Prostate gland (tissue), 2 donors: ENCODE data around the gene ACOX3. TPM values are rescaled to one million over a fixed set of nuclear protein-coding genes. Genes with fewer than 3 reads are reported as not detected.

ENCODE experiments used
- DNase-seq: peaks from one replicate; pipeline ENCODE4 v3.0.0-alpha.2; 2019; ENCODE audit warnings: low spot score
- H3K27ac ChIP-seq, 2 donors: fragments of 200-600 bp; sonication (generic); 2 replicates each; pipeline ENCODE4 v1.5.1; 2017 to 2019
- H3K27me3 ChIP-seq: fragments of 200-600 bp; sonication (generic); replicated peaks from 2 replicates; pipeline ENCODE4 v1.5.1; 2019; ENCODE audit not compliant: insufficient read depth
- H3K36me3 ChIP-seq, 2 donors: fragments of 200-600 bp; sonication (generic); 1 replicate in 1 of 2; 2 replicates in 1 of 2; pipeline versions ENCODE4 v1.5.1 to v1.8.1; 2017 to 2019
- H3K4me1 ChIP-seq: fragments of 200-600 bp; sonication (generic); replicated peaks from 2 replicates; pipeline ENCODE4 v1.5.1; 2019
- H3K4me3 ChIP-seq, 2 donors: fragments of 200-600 bp; sonication (generic); 2 replicates each; pipeline ENCODE4 v1.5.1; 2017 to 2019
- H3K9me3 ChIP-seq: fragments of 200-600 bp; sonication (generic); 2 replicates; pipeline ENCODE4 v1.5.1; 2017
- POLR2A ChIP-seq: fragments of 450-650 bp; IDR thresholded peaks from one replicate; pipeline ENCODE4 v1.6.1; 2016; ENCODE audit warnings: antibody characterized with exemption, mild to moderate bottlenecking
- POLR2AphosphoS5 ChIP-seq: sonication (generic); formaldehyde crosslinking; IDR thresholded peaks from one replicate; pipeline ENCODE4 v1.6.1; 2017; ENCODE audit warnings: antibody characterized with exemption
- WGBS: methylation state at CpG from one replicate; pipeline ENCODE4 v1.1.5; 2018; 5-methylcytosine and 5-hydroxymethylcytosine counted together
- intact Hi-C: fragments of 100-400 bp; cut with DNase I; formaldehyde crosslinking; loops from one replicate; pipeline ENCODE4 v1.14.2; 2022
- total RNA-seq, 2 donors: library from RNA; depleted of rRNA; stranded (reverse); fragments of >200 nt; gene quantifications; one replicate each; pipeline ENCODE4 v1.1.0, GENCODE V29; 2016
- TF ChIP-seq, protein P1 (sequence below), 4 experiments: fragments of 200-600 bp in 2 of 4; fragments of 450-650 bp in 2 of 4; sonication (generic) in 2 of 4; IDR thresholded peaks; 1 replicate in 3 of 4; 2 replicates in 1 of 4; pipeline ENCODE4 v1.5.1; 2016 to 2019; ENCODE audit warnings: antibody characterized with exemption in 4 of 4, mild to moderate bottlenecking in 2 of 4, moderate library complexity in 2 of 4

The ACOX3 gene
- total RNA-seq, 2 donors from 2014 or later: 65.7 to 75.4 TPM

GRCh38 chr4:8391972-8392371, 48.6 kb downstream of the ACOX3 start:
- peaks cover 7 to 20% of the 10 kb centered on the region in 2 donors for H3K36me3 ChIP-seq
- H3K27ac ChIP-seq: peak overlapping the region in 1 of 2 donors; percentile 26
- H3K27me3 ChIP-seq: no peaks in the 10 kb centered on the region
- peaks cover 12% of the 10 kb centered on the region for H3K4me1 ChIP-seq
- no peak overlapping the region for H3K4me3 ChIP-seq
- 57% methylated on average over 9 of the region's 9 CpGs for WGBS
- DNase-seq: peak; percentile 22
- intact Hi-C loops: loop anchor here (5.0 kb wide), 2 partner anchors 50 to 75 kb away; no protein-coding TSS in a partner anchor
- TF ChIP-seq POLR2AphosphoS5: peak; percentile 54
- TF ChIP-seq, protein P1, sequence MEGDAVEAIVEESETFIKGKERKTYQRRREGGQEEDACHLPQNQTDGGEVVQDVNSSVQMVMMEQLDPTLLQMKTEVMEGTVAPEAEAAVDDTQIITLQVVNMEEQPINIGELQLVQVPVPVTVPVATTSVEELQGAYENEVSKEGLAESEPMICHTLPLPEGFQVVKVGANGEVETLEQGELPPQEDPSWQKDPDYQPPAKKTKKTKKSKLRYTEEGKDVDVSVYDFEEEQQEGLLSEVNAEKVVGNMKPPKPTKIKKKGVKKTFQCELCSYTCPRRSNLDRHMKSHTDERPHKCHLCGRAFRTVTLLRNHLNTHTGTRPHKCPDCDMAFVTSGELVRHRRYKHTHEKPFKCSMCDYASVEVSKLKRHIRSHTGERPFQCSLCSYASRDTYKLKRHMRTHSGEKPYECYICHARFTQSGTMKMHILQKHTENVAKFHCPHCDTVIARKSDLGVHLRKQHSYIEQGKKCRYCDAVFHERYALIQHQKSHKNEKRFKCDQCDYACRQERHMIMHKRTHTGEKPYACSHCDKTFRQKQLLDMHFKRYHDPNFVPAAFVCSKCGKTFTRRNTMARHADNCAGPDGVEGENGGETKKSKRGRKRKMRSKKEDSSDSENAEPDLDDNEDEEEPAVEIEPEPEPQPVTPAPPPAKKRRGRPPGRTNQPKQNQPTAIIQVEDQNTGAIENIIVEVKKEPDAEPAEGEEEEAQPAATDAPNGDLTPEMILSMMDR (IDR thresholded peaks at IDR 0.05): no peak
- no peaks in the 10 kb centered on the region for H3K9me3 ChIP-seq

DNA sequence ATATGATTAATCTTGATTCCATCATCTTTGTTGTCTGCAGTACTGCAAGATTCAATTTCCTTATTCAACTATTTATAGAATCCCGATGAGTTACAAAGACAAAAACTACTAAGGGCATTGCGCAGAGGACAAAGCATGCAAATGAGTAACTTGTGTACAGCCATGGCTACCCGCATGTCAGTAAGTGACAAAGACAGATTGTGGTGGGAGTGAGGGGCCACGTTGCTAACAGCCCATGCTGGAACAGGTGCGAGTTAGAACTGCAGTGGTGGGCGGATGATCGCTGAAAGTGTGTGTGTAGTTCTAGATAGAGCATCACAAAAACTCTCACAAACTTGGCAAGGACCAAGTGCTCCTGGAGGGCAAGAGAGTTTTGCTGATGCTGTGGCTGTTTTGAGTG, 49.5 kb downstream of the ACOX3 start:
- 91% methylated on average over 7 of the region's 7 CpGs for WGBS
- Histone ChIP-seq H3K27ac (no peak overlapping the region), H3K4me1 (peaks cover 12% of the 10 kb centered on the region), H3K27me3 (no peaks in the 10 kb centered on the region), H3K36me3 (peaks cover 7 to 20% of the 10 kb centered on the region in 2 donors), H3K9me3 (no peaks in the 10 kb centered on the region), H3K4me3 (no peak overlapping the region)
- intact Hi-C loops: loop anchor here (5.0 kb wide), 2 partner anchors 49 to 74 kb away; no protein-coding TSS in a partner anchor
- TF ChIP-seq, protein P1 (IDR thresholded peaks at IDR 0.05): no peak
- no peak for DNase-seq

- TF ChIP-seq POLR2AphosphoS5: no peak
- TF ChIP-seq, protein P1 (IDR thresholded peaks at IDR 0.05): no peak
- TF ChIP-seq POLR2A: no peak
These were observed 49.9 kb downstream of the ACOX3 start for GRCh38 chr4:8390577-8390976.

DNA sequence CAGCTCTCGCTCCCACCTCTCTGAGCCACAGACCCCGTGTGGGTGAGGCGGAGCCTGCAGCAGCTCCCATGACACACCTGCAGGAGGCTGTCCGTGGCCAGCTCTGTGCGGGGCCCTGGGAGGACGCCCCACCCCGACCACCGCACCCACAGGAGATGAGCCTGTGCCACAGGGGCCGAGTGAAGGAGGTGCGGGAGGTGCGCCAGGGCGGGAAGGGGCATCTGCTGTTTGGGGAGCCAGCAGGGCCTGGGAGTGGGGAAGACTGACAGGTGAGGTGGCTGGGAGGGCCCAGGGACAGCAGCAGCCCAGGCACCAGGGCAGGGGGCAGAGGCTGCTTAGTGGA, 52.0 kb downstream of the ACOX3 start:
- Histone ChIP-seq H3K4me3 (no peak overlapping the region), H3K36me3 (peaks cover 7 to 20% of the 10 kb centered on the region in 2 donors)

More at GRCh38 chr4:8390577-8390976, 49.9 kb downstream of the ACOX3 start:
- 95% methylated on average over 5 of the region's 5 CpGs for whole genome bisulfite sequencing
- Histone ChIP-seq H3K36me3 (peaks cover 7 to 20% of the 10 kb centered on the region in 2 donors), H3K4me1 (peaks cover 12% of the 10 kb centered on the region), H3K27me3 (no peaks in the 10 kb centered on the region), H3K27ac (no peak overlapping the region), H3K4me3 (no peak overlapping the region), H3K9me3 (no peaks in the 10 kb centered on the region)
- no peak for DNase-seq
- intact Hi-C loops: loop anchor here (5.0 kb wide), 2 partner anchors 48 to 73 kb away; no protein-coding TSS in a partner anchor

More for the DNA sequence above, 52.0 kb downstream of the ACOX3 start:
- H3K27me3 ChIP-seq: no peaks in the 10 kb centered on the region
- H3K4me1 ChIP-seq: peaks cover 5% of the 10 kb centered on the region
- TF ChIP-seq POLR2A (no peak), POLR2AphosphoS5 (no peak)
- TF ChIP-seq, protein P1 (IDR thresholded peaks at IDR 0.05): no peak
- DNase-seq: no peak
- 90% methylated on average over 12 of the region's 12 CpGs for WGBS
- H3K9me3 ChIP-seq: no peaks in the 10 kb centered on the region
- H3K27ac ChIP-seq: no peak overlapping the region
- intact Hi-C loops: no loop called here
